PC-3 (cell line): Measurements from ENCODE around the gene DNAJB6. TPM values are rescaled to one million over a fixed set of nuclear protein-coding genes. Genes with fewer than 3 reads are reported as not detected.
A peak's percentile ranks its signal among the peaks of the same experiment; 100 is the strongest.

Experiments used
- ATAC-seq: fragments of 200-7000 bp; cut with Tn5 transposase; 2 replicates; pipeline ENCODE4 v1.9.1; 2020; ENCODE audit warnings: mild to moderate bottlenecking, moderate library complexity
- BruUV-seq: library from RNA; stranded (reverse); fragments of 400-500 nt; replicated peaks from 2 replicates; lab custom pipeline; 2021; lab: Mats Ljungman, UMichigan
- CTCF ChIA-PET: fragments of 300-600 bp; sonication (Branson Sonifier 250); formaldehyde crosslinking; loops from one replicate; lab custom pipeline; 2022; ENCODE audit warnings: antibody characterized with exemption; lab: Charles Lee
- POLR2A ChIA-PET: fragments of 300-600 bp; sonication (Branson Sonifier 250); formaldehyde crosslinking; loops from one replicate; lab custom pipeline; 2022; ENCODE audit warnings: antibody characterized with exemption; ENCODE audit not compliant: unreplicated experiment; lab: Charles Lee
- DNase-seq: peaks from one replicate; pipeline ENCODE4 v3.0.0-alpha.2; 2015
- H2AFZ ChIP-seq: fragments of 300-600 bp; sonication (generic); 2 replicates; pipeline ENCODE4 v1.6.0; 2016; ENCODE audit warnings: antibody characterized with exemption, low read length
- H3F3A ChIP-seq: fragments of 300-600 bp; sonication (generic); one replicate; pipeline ENCODE4 v1.6.0; 2017; ENCODE audit warnings: antibody characterized with exemption, low read length, control low read depth, mild to moderate bottlenecking; ENCODE audit not compliant: unreplicated experiment
- H3K27ac ChIP-seq: fragments of 300-600 bp; sonication (generic); 2 replicates; pipeline ENCODE4 v1.5.1; 2016; ENCODE audit warnings: mild to moderate bottlenecking, low read length
- H3K27me3 ChIP-seq: fragments of 300-600 bp; sonication (generic); 2 replicates; pipeline ENCODE4 v1.6.1; 2016; ENCODE audit warnings: low read length, mixed read lengths
- H3K36me3 ChIP-seq: fragments of 300-600 bp; sonication (generic); 2 replicates; pipeline ENCODE4 v1.6.1; 2016; ENCODE audit warnings: low read depth, mixed run types, low read length, mixed read lengths
- H3K4me1 ChIP-seq: fragments of 300-600 bp; sonication (generic); 2 replicates; pipeline ENCODE4 v1.5.1; 2016; ENCODE audit warnings: low read length; ENCODE audit not compliant: insufficient read depth
- H3K4me2 ChIP-seq: fragments of 300-600 bp; sonication (generic); 2 replicates; pipeline ENCODE4 v1.6.0; 2016; ENCODE audit warnings: low read length
- H3K4me3 ChIP-seq: fragments of 300-600 bp; sonication (generic); 2 replicates; pipeline ENCODE4 v1.5.1; 2016; ENCODE audit warnings: mild to moderate bottlenecking, low read length, mixed read lengths
- H3K79me2 ChIP-seq: fragments of 300-600 bp; sonication (generic); 2 replicates; pipeline ENCODE4 v1.6.1; 2017; ENCODE audit warnings: low read length, mixed read lengths
- H3K9ac ChIP-seq: fragments of 300-600 bp; sonication (generic); 2 replicates; pipeline ENCODE4 v1.6.0; 2016; ENCODE audit warnings: mild to moderate bottlenecking, low read length
- H3K9me2 ChIP-seq: fragments of 300-600 bp; sonication (generic); replicated peaks from 2 replicates; pipeline ENCODE4 v1.6.1; 2016; ENCODE audit warnings: mixed run types, low read length, mixed read lengths
- H3K9me3 ChIP-seq: fragments of 300-600 bp; sonication (generic); 2 replicates; pipeline ENCODE4 v1.6.1; 2016; ENCODE audit warnings: low read length, mixed read lengths
- H4K20me1 ChIP-seq: fragments of 300-600 bp; sonication (generic); 2 replicates; pipeline ENCODE4 v1.6.1; 2016; ENCODE audit warnings: low read length, mixed read lengths
- CTCF ChIP-seq: fragments of 300-600 bp; sonication (generic); conservative IDR thresholded peaks from 2 replicates; pipeline ENCODE4 v1.5.1; 2017; ENCODE audit warnings: antibody characterized with exemption, low read depth, mild to moderate bottlenecking, low read length
- EZH2 ChIP-seq: fragments of 300-600 bp; sonication (generic); IDR thresholded peaks from one replicate; pipeline ENCODE4 v1.6.1; 2017; ENCODE audit warnings: antibody characterized with exemption, mild to moderate bottlenecking, low read length; ENCODE audit not compliant: unreplicated experiment
- EZH2phosphoT487 ChIP-seq: fragments of 300-600 bp; sonication (generic); IDR thresholded peaks from 2 replicates; pipeline ENCODE4 v1.6.1; 2018; ENCODE audit warnings: mild to moderate bottlenecking, antibody characterized with exemption, low read length, borderline replicate concordance
- intact Hi-C: fragments of 100-400 bp; cut with micrococcal nuclease; formaldehyde crosslinking; loops from 2 replicates; pipeline ENCODE4 v1.9.0; 2023
- total RNA-seq: library from RNA; depleted of rRNA; stranded (reverse); fragments of >200 nt; gene quantifications from 2 replicates; pipeline ENCODE4 v1.2.3, GENCODE V29; 2014

DNAJB6 gene
- total RNA-seq, 1 experiment from 2014 or later = 151 TPM

- no peak overlapping the region for H3K4me2 ChIP-seq
- H3K27me3 ChIP-seq = no peaks in the 10 kb centered on the region
- H3K4me3 ChIP-seq = no peak overlapping the region
- TF ChIP-seq EZH2phosphoT487 = no peak
- TF ChIP-seq CTCF = no peak
- TF ChIP-seq EZH2 = no peak
- CTCF ChIA-PET = interaction anchor here (0.6 to 0.7 kb wide), 2 partner anchors 30 to 122 kb away, joined by 3 read pairs; no protein-coding TSS in a partner anchor
- no peaks in the 10 kb centered on the region for H3K36me3 ChIP-seq
- peak overlapping the region; percentile 31; the same call in 1 of the 2 replicates for H3K27ac ChIP-seq
- TSS peak; percentile 42 for BruUV-seq
- no peak for ATAC-seq
- peak overlapping the region; percentile 71 for H2AFZ ChIP-seq
- no peaks in the 10 kb centered on the region for H3K9me2 ChIP-seq
- H3K9ac ChIP-seq = peak overlapping the region; percentile 70; the same call in 1 of the 2 replicates
- no peak for DNase-seq
- no peaks in the 10 kb centered on the region for H3K79me2 ChIP-seq
- POLR2A ChIA-PET = no interaction called here
- no peaks in the 10 kb centered on the region for H4K20me1 ChIP-seq
- H3K9me3 ChIP-seq = no peaks in the 10 kb centered on the region
- peaks cover 9% of the 10 kb centered on the region; the same call in 1 of the 2 replicates for H3K4me1 ChIP-seq
- H3F3A ChIP-seq = no peaks in the 10 kb centered on the region
- intact Hi-C loops = loop anchor here (2.0 to 5.0 kb wide), 2 partner anchors 123 to 260 kb away; no protein-coding TSS in a partner anchor
Measured at GRCh38 chr7:157431951-157432540, 95.2 kb downstream of the DNAJB6 start.

GRCh38 chr7:157432541-157432956 is 95.7 kb downstream of the DNAJB6 start:
- TF ChIP-seq EZH2 (no peak), EZH2phosphoT487 (no peak)
- DNase-seq = peak; percentile 62
- peak overlapping the region; percentile 70 for H3K9ac ChIP-seq
- H3K4me2 ChIP-seq = peak overlapping the region; percentile 73
- ChIA-PET CTCF (interaction anchor here (0.6 to 0.9 kb wide), 5 partner anchors 27 to 320 kb away, joined by 3 to 5 read pairs (median 3); no protein-coding TSS in a partner anchor), POLR2A (interaction anchor here (0.6 kb wide), 1 partner anchor 132 kb away, joined by 3 read pairs; no protein-coding TSS in a partner anchor)
- peak overlapping the region; percentile 71 for H2AFZ ChIP-seq
- H3F3A ChIP-seq = no peaks in the 10 kb centered on the region
- H3K27ac ChIP-seq = peak overlapping the region; percentile 62
- BruUV-seq = no TSS peak
- H3K9me3 ChIP-seq = no peaks in the 10 kb centered on the region
- ATAC-seq = peak; percentile 92
- no peaks in the 10 kb centered on the region for H3K27me3 ChIP-seq
- no peaks in the 10 kb centered on the region for H3K9me2 ChIP-seq
- peak overlapping the region; percentile 47; the same call in 1 of the 2 replicates for H3K4me3 ChIP-seq
- peaks cover 9% of the 10 kb centered on the region; the same call in 1 of the 2 replicates for H3K4me1 ChIP-seq
- H3K36me3 ChIP-seq = no peaks in the 10 kb centered on the region
- intact Hi-C loops = loop anchor here (2.0 to 5.0 kb wide), 2 partner anchors 122 to 260 kb away; no protein-coding TSS in a partner anchor
- H3K79me2 ChIP-seq = no peaks in the 10 kb centered on the region
- H4K20me1 ChIP-seq = no peaks in the 10 kb centered on the region

GRCh38 chr7:157432957-157433576 is 96.3 kb downstream of the DNAJB6 start:
- peak overlapping the region; percentile 47; the same call in 1 of the 2 replicates for H3K4me3 ChIP-seq
- TF ChIP-seq CTCF (peak; percentile 88), EZH2phosphoT487 (no peak), EZH2 (no peak)
- no peaks in the 10 kb centered on the region for H4K20me1 ChIP-seq
- no peaks in the 10 kb centered on the region for H3K36me3 ChIP-seq
- H3K4me2 ChIP-seq = peak overlapping the region; percentile 73
- H3K27ac ChIP-seq = peak overlapping the region; percentile 62
- H3K27me3 ChIP-seq = no peaks in the 10 kb centered on the region
- no peaks in the 10 kb centered on the region for H3K9me2 ChIP-seq
- TSS peak; percentile 71 for BruUV-seq
- intact Hi-C loops = loop anchor here (2.0 to 5.0 kb wide), 2 partner anchors 122 to 259 kb away; no protein-coding TSS in a partner anchor
- H3K9ac ChIP-seq = peak overlapping the region; percentile 70
- H3K9me3 ChIP-seq = no peaks in the 10 kb centered on the region
- POLR2A ChIA-PET = interaction anchor here (0.6 kb wide), 1 partner anchor 132 kb away, joined by 3 read pairs; no protein-coding TSS in a partner anchor
- H3K79me2 ChIP-seq = no peaks in the 10 kb centered on the region
- H3K4me1 ChIP-seq = peaks cover 9% of the 10 kb centered on the region; the same call in 1 of the 2 replicates
- DNase-seq = peak; percentile 66
- peak; percentile 70 for ATAC-seq
- H2AFZ ChIP-seq = peak overlapping the region; percentile 71
- no peaks in the 10 kb centered on the region for H3F3A ChIP-seq
- CTCF ChIA-PET = interaction anchor here (0.6 to 0.9 kb wide), 5 partner anchors 28 to 320 kb away, joined by 3 to 5 read pairs (median 3); no protein-coding TSS in a partner anchor
